GM23338 (cell line): Measurements from ENCODE around the gene MYO1E. TPM values are rescaled to one million over a fixed set of nuclear protein-coding genes. Genes with fewer than 3 reads are reported as not detected.

Experiments
- ATAC-seq: fragments of 200-7000 bp; cut with Tn5 transposase; 3 replicates; pipeline ENCODE4 v1.9.1; 2020
- DNase-seq: peaks from one replicate; pipeline ENCODE4 v3.0.0-alpha.2; 2015; ENCODE audit warnings: low spot score
- H2AFZ ChIP-seq: fragments of 200-600 bp; sonication (generic); 2 replicates; pipeline ENCODE4 v1.8.0; 2016; ENCODE audit warnings: antibody characterized with exemption, mild to moderate bottlenecking, moderate library complexity
- H3F3A ChIP-seq: fragments of 200-600 bp; sonication (generic); replicated peaks from 2 replicates; pipeline ENCODE4 v1.8.0; 2017; ENCODE audit warnings: antibody characterized with exemption, mixed run types, low read depth
- H3K27ac ChIP-seq: fragments of 200-600 bp; sonication (generic); 2 replicates; pipeline ENCODE4 v1.6.1; 2016; ENCODE audit warnings: low read depth
- H3K27me3 ChIP-seq: fragments of 200-600 bp; sonication (generic); 2 replicates; pipeline ENCODE4 v1.8.0; 2016; ENCODE audit warnings: mild to moderate bottlenecking, mixed run types, moderate library complexity; ENCODE audit not compliant: insufficient read depth
- H3K36me3 ChIP-seq: fragments of 200-600 bp; sonication (generic); 2 replicates; pipeline ENCODE4 v1.8.0; 2016; ENCODE audit warnings: mild to moderate bottlenecking; ENCODE audit not compliant: insufficient read depth
- H3K4me1 ChIP-seq: fragments of 200-600 bp; sonication (generic); 2 replicates; pipeline ENCODE4 v1.8.0; 2016; ENCODE audit warnings: mild to moderate bottlenecking, moderate library complexity; ENCODE audit not compliant: insufficient read depth
- H3K4me2 ChIP-seq: fragments of 200-600 bp; sonication (generic); 2 replicates; pipeline ENCODE4 v1.7.1; 2017; ENCODE audit warnings: mixed run types
- H3K4me3 ChIP-seq: fragments of 200-600 bp; sonication (generic); 2 replicates; pipeline ENCODE4 v1.6.1; 2016; ENCODE audit warnings: mixed run types
- H3K79me2 ChIP-seq: fragments of 200-600 bp; sonication (generic); replicated peaks from 2 replicates; pipeline ENCODE4 v1.8.0; 2017; ENCODE audit warnings: mild to moderate bottlenecking; ENCODE audit not compliant: insufficient read depth
- H3K9me2 ChIP-seq: fragments of 200-600 bp; sonication (generic); 2 replicates; pipeline ENCODE4 v1.8.0; 2017; ENCODE audit not compliant: insufficient read depth
- H4K20me1 ChIP-seq: fragments of 200-600 bp; sonication (generic); replicated peaks from 2 replicates; pipeline ENCODE4 v1.8.0; 2017; ENCODE audit warnings: mild to moderate bottlenecking; ENCODE audit not compliant: insufficient read depth
- H3K27ac Mint-ChIP-seq: 2 replicates; pipeline ENCODE4 v1.8.0; 2020; ENCODE audit warnings: inconsistent platforms, mild to moderate bottlenecking, moderate library complexity, mixed read lengths
- H3K27me3 Mint-ChIP-seq: 3 replicates; pipeline ENCODE4 v1.8.0; 2022; ENCODE audit warnings: low read depth, mild to moderate bottlenecking, moderate library complexity, mixed read lengths, inconsistent platforms; ENCODE audit not compliant: insufficient read depth, poor library complexity
- H3K36me3 Mint-ChIP-seq: 3 replicates; pipeline ENCODE4 v1.8.0; 2021; ENCODE audit warnings: low read depth, mild to moderate bottlenecking, inconsistent platforms, moderate library complexity, mixed read lengths
- H3K4me1 Mint-ChIP-seq: 3 replicates; pipeline ENCODE4 v1.8.0; 2020; ENCODE audit warnings: mild to moderate bottlenecking, inconsistent platforms, mixed read lengths
- H3K4me3 Mint-ChIP-seq: 3 replicates; pipeline ENCODE4 v1.8.0; 2021; ENCODE audit warnings: moderate library complexity, mild to moderate bottlenecking, inconsistent platforms, mixed read lengths
- H3K9me3 Mint-ChIP-seq: 3 replicates; pipeline ENCODE4 v1.8.0; 2020; ENCODE audit warnings: moderate library complexity, mild to moderate bottlenecking, inconsistent platforms, mixed read lengths
- CREB1 ChIP-seq: fragments of 250-450 bp; sonication (Bioruptor Pico); IDR thresholded peaks from 2 replicates; pipeline ENCODE4 v1.5.0; 2020; ENCODE audit warnings: low read depth, mild to moderate bottlenecking, moderate library complexity
- CTCF ChIP-seq, 2 experiments: fragments of 200-600 bp in 1 of 2; sonication (generic) in 1 of 2; conservative IDR thresholded peaks; 2 replicates each; pipeline versions ENCODE4 v1.5.1 to v1.6.1; 2016 to 2017; ENCODE audit warnings: antibody characterized with exemption in 2 of 2, low read depth in 2 of 2, mild to moderate bottlenecking in 2 of 2, moderate library complexity in 1 of 2
- ETS1 ChIP-seq: IDR thresholded peaks from 2 replicates; pipeline ENCODE4 v1.6.1; 2016; ENCODE audit warnings: antibody characterized with exemption
- EZH2 ChIP-seq: fragments of 200-600 bp; sonication (generic); IDR thresholded peaks from one replicate; pipeline ENCODE4 v1.8.0; 2017; ENCODE audit warnings: antibody characterized with exemption, mild to moderate bottlenecking, low read depth; ENCODE audit not compliant: unreplicated experiment
- EZH2phosphoT487 ChIP-seq: fragments of 200-600 bp; sonication (generic); IDR thresholded peaks from one replicate; pipeline ENCODE4 v1.8.1; 2018; ENCODE audit warnings: antibody characterized with exemption; ENCODE audit not compliant: unreplicated experiment
- JUNB ChIP-seq: IDR thresholded peaks from one replicate; pipeline ENCODE4 v1.6.1; 2016; ENCODE audit warnings: antibody characterized with exemption; ENCODE audit not compliant: unreplicated experiment
- NANOG ChIP-seq: IDR thresholded peaks from 2 replicates; pipeline ENCODE4 v1.6.1; 2016; ENCODE audit warnings: antibody characterized with exemption, borderline replicate concordance
- POLR2AphosphoS5 ChIP-seq: IDR thresholded peaks from 2 replicates; pipeline ENCODE4 v1.6.1; 2016; ENCODE audit warnings: antibody characterized with exemption, low read depth
- REST ChIP-seq: IDR thresholded peaks from one replicate; pipeline ENCODE4 v1.6.1; 2018; ENCODE audit warnings: antibody characterized with exemption; ENCODE audit not compliant: unreplicated experiment
- STAT1 ChIP-seq: IDR thresholded peaks from one replicate; pipeline ENCODE4 v1.6.1; 2016; ENCODE audit warnings: antibody characterized with exemption; ENCODE audit not compliant: unreplicated experiment
- ZNF114 ChIP-seq: fragments of 250-450 bp; sonication (Bioruptor Pico); IDR thresholded peaks from 2 replicates; pipeline ENCODE4 v1.5.0; 2020; ENCODE audit warnings: mild to moderate bottlenecking, moderate library complexity
- ZNF331 ChIP-seq: fragments of 250-450 bp; sonication (Bioruptor Pico); IDR thresholded peaks from 2 replicates; pipeline ENCODE4 v1.5.0; 2020; ENCODE audit warnings: low read depth, mild to moderate bottlenecking, moderate library complexity
- ZNF462 ChIP-seq: fragments of 250-450 bp; sonication (Bioruptor Pico); IDR thresholded peaks from 2 replicates; pipeline ENCODE4 v1.5.0; 2020; ENCODE audit warnings: mild to moderate bottlenecking, moderate library complexity
- polyA plus RNA-seq: library from polyadenylated mRNA; unstranded; fragments of >200 nt; fragmentation: Nextera tagmentation; extraction: Ambion mirVana; gene quantifications from 2 replicates; pipeline ENCODE4 v1.2.1, GENCODE V29; 2016
- total RNA-seq: library from RNA; depleted of rRNA; stranded (reverse); fragments of >200 nt; shearing (Covaris generic); gene quantifications from 2 replicates; pipeline ENCODE4 v1.2.3, GENCODE V29; 2014

MYO1E gene
- total and polyA plus RNA-seq, 2 experiments from 2014 or later = 68.3 to 131 TPM

GRCh38 chr15:59400103-59400813, 27.6 kb upstream of the MYO1E start:
- no peak overlapping the region for H3K4me3 ChIP-seq
- peaks cover 43% of the 10 kb centered on the region for H3K4me1 ChIP-seq
- H3K9me3 Mint-ChIP-seq = no peaks in the 10 kb centered on the region
- TF ChIP-seq STAT1 = no peak
- no peak for TF ChIP-seq ZNF462 (CRISPR knock-in tag)
- no peak for TF ChIP-seq EZH2phosphoT487
- no peak for TF ChIP-seq JUNB
- no peak for TF ChIP-seq EZH2
- no peak for TF ChIP-seq ZNF114 (CRISPR knock-in tag)
- no peak for TF ChIP-seq POLR2AphosphoS5
- TF ChIP-seq NANOG = no peak
- no peak for TF ChIP-seq ETS1
- no peak for TF ChIP-seq REST
- no peak for TF ChIP-seq CTCF (conservative IDR thresholded peaks at IDR 0.05; ENCODE audit: low read depth in 2 of 2)
- no peak for TF ChIP-seq CREB1 (CRISPR knock-in tag)
- TF ChIP-seq ZNF331 = no peak
- peaks cover 33% of the 10 kb centered on the region for H3K4me1 Mint-ChIP-seq
- H3K27ac Mint-ChIP-seq = no peak overlapping the region
- H3K27me3 ChIP-seq = peaks cover 22% of the 10 kb centered on the region; the same call in 1 of the 2 replicates
- no peak overlapping the region for H3K4me2 ChIP-seq
- H3F3A ChIP-seq = 0 out of 2 replicates have a peak, but pooled peaks cover 3% of the 10 kb centered on the region
- H3K27me3 Mint-ChIP-seq = peaks cover 11% of the 10 kb centered on the region
- no peaks in the 10 kb centered on the region for H3K9me2 ChIP-seq
- H3K36me3 Mint-ChIP-seq = no peaks in the 10 kb centered on the region
- H3K36me3 ChIP-seq = no peaks in the 10 kb centered on the region
- DNase-seq (peak; percentile 24), ATAC-seq (peak; percentile 54)
- H3K79me2 ChIP-seq = no peaks in the 10 kb centered on the region
- no peak overlapping the region for H3K4me3 Mint-ChIP-seq
- H4K20me1 ChIP-seq = no peaks in the 10 kb centered on the region
- H2AFZ ChIP-seq = peak overlapping the region; percentile 91
- no peak overlapping the region for H3K27ac ChIP-seq
